Activated naive CD4-positive, alpha-beta T cell treated with Interleukin-2 at 50 U/mL for 16 hours (primary cell): ENCODE data around the gene HERC3.

Experiments used
- DNase-seq: peaks from one replicate; pipeline ENCODE4 v3.0.0-alpha.2; 2020

The HERC3 gene

DNA sequence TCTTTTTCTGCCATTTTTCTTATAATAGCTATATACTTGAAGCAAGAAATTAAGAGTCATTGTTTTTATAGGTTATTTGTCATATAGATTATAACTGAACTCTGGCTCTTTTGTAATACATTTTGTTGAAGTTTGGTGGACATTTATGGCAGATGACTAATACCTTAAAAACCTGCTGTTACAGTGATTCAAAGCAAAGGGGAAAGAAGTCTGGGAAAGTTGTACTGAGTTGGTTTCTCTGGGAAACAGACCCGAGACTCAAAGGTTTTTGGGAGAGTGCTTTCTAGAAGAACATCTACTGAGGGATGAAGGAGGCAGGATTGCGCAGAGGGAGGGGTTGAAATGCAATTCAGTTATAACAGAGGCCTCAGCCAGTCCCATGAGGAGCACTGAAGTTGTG lies 69.5 kb downstream of the HERC3 start:
- no peak for DNase-seq

DNA sequence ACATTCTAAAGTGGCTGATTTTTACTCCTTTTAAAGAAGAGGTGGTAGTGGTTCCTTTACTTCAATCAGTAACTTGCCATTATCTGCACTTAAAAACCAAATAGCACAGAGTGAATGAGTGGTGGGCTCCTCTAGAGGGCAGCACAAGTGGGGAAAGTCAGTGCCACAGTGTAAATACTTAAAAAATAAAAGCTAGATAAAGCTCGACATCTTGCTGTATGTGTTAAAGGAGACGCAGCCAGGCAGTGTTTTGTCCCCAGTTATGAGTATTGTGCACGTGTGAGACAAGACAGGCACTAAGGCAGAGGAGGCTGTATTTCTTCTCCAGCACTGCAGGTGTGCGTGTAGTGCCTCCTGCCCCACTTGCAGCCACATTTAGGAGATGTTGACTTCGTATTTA lies 80.7 kb downstream of the HERC3 start:
- DNase-seq = peak; percentile 21

DNA sequence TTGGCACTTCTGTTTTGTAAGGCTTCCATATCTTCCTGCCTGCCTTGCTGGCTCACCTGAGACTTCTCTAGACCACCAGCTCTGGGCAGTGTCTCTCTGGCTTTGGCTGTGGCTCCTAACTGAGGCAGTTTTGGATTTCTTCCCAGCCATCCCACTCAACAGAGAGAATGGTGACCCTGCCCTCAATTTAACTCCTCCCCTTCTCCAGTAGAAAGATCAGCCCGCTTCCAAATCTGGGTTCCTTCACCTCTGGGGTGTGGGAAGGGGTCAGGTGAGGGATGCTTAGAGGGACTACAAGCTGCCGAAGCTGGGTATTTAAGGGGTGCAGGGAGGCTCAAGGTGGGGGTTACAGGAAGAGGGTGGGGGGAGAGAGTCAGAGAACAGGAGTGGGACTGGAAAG lies 81.6 kb downstream of the HERC3 start:
- DNase-seq = no peak

DNA sequence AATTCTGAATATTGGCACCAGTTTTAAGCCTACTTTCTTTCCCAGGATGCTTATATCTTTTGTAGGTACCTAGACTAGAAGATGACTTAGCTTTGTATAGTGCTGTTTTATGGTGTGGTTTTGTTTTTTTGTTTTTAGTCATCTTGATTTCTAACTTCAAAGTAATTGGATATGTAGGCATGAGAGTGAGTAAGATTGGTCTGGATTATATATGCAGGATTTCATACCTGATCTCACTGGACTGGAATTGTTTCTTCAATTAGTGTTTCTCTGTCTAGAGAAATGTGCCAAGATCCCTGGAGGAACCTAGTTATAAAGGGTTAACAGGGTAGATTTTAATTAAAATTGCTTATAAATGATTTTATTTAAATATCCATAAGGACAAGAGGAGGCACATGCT lies 82.3 kb downstream of the HERC3 start:
- no peak for DNase-seq

DNA sequence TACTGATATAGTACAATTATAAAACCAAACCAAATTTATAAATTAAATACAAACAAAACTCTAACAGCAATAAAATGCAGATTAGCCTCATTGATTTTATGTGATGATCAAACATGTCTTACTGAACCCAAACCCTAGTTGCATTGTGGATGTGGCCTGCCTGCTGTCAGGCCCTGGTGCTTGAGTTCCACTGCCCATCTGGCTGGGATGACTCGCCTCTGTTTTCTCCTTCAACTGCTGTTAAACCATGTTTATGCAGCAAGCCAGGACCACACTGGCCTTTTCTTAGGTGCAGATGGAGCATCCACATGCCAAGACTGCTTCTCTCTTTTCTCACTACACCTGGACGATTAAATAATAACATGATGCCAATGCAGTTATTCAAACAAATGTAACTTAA lies 82.7 kb downstream of the HERC3 start:
- no peak for DNase-seq

DNA sequence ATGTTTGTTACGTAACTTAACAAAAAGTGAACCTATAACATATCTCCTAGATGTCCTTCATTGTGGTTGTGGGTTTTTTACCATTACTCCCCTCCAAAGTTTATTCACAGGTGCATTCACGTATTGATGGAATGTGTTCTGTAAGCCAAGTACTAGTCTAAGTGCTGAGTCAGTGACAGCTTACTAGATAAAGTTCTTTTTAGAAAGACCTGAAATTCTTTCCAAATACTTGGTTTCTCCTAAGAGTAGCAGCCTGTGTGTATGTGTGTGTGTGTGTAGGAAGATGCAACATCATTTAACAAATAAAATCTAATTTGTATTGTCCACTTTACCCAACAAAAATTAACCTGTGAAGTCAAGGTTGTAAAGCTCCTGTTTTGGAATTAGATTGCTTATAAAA lies 83.3 kb downstream of the HERC3 start:
- no peak for DNase-seq

DNA sequence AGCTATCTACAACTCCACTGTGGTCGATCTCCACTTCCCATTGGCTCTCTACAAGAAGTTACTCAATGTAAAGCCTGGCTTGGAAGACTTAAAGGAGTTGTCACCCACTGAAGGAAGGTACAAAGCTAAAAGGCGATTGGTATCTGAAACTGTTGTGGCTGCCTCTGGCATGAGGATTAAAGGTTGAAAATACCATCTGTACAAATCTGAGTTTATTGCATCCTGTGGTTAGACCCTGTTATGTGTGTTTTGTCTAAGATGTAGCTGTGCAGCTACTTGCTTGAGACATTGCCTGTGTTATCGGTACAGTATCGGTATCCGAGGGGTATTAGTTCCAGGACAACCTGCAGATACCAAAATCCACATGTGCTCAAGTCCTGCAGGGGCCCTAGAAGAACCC lies 88.9 kb downstream of the HERC3 start:
- no peak for DNase-seq

DNA sequence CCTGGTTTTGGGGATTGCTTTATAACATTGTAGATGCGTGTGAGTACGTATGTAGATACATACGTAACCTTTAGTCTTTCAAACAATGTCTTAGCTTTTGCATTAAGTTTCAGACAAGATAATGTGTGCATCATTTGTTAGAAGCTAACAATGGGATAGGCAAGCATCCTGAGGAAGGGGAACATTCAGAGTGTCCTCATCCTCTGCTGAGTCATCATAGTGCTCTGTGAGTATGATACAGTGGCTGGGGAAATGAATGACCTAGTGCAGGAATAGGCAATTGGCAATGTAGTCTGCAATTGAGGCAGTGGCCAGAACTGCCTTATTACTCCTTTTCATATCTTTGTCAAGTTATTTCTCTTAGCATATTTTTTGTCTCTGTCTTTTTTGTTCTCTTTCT lies 98.1 kb downstream of the HERC3 start:
- no peak for DNase-seq

DNA sequence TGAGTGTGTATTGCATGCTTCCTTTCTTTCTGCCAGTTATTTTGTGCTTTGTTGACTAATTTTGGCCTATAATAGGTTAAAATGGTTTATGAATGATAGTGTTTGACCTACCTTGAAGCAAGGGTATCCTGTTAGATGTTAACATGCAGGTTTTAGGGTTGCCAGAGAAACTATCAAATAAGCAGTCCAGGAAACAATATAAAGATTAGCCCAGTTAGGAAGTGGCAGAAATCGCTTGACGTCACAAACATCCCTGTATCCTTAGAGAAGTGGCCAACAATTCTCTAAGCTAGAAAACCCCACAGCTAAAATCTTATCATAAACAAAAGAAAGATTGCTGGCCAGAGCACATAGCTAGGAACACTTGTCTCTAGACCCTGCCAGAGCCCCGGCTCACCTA lies 101.5 kb downstream of the HERC3 start:
- DNase-seq = no peak

DNA sequence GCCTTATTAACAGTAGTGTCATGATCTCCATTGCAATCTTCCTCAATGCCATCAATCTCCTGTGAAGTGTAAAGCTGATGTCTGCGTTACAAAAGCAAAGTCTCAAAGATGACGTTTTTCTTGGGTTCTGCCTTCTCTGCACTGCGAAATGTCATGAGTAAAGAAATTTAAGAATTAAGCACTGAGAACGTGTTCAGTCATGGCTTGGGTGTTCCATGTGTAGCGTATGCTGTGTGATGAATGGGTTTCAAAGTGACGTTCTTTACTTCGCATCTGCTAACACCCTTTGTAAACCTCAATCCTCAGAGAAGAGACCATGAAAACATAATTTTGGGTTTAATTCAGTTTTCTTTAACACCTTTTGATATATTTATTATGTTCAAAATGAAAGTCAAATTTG lies 104.3 kb downstream of the HERC3 start:
- DNase-seq = no peak

DNA sequence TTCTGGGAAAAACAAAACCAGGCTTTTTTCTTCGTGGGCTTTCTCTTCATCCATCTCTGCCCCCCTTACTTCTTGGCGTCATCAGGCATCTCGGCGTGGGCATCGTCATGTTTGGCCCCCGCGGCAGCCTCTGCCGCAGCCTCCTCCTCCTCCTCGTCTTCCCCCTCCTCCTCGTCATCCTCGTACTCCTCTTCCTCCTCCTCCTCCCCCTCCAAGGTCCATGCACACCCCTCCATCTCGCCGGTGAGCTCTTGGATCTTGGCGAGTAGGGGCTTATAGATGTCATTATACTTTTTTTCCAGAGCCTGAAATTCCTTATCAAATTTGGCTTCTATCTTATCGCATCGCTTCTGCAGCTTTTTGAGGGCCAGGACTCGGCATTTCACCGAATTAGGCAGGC lies 104.9 kb downstream of the HERC3 start:
- DNase-seq = peak; percentile 11

DNA sequence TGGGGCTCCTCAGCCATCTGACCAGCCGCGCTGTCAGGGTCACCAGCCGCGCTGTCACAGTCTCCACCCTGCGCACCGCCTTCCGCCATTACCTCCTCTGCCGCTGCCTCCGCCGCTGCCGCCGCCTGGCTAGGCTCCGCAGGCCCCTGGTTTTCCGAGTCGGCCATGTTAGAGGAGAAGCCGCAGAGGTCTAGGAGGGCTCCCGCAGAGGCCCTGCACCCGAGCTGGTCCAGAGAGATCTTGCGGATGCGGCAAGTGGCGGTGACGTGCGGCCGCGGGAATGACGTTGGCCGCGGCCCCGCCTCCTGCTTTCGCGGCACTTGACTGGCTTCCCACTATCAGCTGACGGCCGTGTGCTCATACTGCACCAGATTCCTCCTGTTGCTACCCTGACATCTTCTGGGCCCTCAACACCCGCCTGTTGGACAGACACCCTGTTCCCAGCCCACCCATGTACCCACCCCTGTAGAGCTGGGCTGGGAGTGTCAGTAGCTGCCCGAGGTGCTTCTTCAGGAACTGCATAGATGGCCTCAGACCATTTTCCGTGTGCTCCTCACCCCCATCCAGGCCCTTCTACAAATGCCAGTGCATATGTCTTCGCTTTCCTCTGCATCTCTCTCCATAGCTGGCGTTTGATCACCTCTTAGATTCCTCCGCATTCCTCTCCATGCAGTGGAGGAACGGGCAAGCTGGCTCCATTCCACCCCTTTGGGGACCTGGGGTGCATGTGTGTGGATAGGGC lies 105.5 kb downstream of the HERC3 start, which contains the start of gene NAP1L5:
Gene NAP1L5 (minus strand): TSS at position 242 of the 742 bp plus-strand sequence. CDS start 75 bp downstream, at position 167.
- peak; percentile 69 for DNase-seq

DNA sequence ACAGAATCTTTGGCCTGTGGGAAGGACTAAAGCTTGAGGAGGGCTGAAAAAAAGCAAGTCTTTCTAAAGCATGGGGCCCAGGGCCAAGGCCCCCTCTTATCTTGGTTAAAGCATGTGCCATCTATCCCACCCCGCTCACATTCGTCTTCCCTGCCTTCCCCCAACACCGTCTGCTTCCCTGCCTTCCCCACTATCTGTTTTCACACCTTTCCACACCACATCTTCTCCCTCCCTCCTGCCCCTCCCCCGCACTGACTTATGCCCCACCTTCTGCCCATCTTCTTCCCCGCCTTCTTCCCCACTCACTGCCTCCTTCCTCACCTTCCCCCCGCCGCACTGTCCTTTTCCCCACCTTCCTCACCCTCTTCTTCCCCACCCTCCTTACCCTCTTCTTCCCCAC lies 106.2 kb downstream of the HERC3 start:
- no peak for DNase-seq

DNA sequence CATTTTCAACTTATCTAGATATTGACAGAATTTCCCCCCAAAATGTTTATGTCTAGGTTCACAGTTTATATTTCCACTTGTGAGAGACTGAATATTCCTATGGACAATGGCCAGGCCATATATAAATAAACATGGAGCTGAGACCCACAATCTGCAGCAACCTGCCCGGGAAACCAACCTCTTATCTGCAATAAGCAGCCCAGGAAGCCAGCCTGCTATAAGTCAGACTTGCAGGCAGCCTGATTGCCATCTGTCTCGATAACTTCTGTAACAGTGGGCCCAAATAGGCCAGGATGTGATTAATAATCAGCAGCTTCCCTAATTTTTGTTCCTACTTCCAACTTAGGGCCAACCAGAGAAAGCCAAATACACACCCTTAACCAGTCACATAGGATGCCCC lies 110.5 kb downstream of the HERC3 start:
- DNase-seq = no peak

DNA sequence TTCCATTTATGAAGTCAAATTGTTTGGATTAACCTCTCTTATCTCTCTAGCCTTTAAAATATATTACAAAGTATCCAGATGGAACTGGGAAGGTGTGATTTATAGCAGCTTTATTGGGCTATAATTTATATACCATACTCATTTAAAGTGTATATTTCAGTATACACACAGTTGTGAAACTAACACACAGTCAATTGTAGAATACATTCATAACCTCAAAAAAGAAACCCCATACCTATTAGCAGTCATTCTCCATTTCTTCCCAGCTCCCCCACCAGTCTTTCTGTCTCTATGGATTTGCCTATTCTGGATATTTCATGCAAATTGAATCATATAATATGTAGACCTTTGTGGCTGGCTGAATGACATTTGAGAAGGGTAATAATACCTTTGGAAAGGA lies 112.9 kb downstream of the HERC3 start:
- DNase-seq = no peak

DNA sequence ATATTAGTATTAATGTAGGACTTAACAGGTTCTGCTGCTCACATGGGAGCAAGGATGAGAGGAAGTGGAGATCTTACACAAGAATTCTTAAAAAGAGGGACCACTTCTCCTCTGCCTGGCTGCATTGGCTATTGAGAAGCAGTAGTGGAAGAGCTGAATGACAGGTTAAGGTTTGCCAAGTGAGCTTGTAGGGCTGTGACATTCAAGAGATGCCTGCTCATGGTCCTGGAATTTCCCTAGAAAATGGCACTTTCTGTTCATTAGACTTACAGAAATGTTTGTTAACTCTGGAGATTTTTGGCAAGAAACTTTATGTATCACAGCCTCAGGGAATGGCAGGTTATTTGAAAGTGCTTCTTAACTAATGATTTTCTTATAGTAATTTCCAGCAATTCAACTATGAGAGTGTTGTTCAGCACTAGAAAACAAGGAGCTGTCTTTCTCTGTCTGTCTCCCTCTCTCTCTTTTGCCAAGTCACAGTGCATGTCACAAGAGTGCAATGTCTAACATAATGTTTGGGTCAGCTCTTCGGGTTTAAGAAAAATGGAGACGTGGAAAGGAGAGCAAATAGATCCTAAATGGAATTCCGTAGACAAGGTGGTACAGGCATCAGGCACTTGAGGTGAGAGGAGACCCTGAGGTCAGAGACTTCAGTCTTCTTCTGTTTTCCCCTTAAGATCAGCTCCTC lies 113.7 kb downstream of the HERC3 start:
- DNase-seq = no peak

DNA sequence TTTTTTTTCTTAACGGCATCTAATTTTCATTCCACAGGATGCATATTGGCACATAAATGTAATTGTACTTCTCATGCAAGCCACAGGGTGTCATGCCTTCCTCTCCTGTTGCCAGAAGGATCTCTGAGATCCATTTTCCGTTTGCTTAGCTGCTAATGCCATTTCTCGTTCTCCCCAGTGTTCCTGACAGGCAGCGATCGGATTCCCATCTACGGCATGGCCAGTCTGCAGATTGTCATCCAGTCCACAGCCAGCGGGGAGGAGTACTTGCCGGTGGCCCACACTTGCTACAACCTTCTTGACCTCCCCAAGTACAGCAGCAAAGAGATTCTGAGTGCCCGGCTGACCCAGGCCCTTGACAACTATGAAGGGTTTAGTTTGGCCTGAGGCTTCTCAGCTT lies 114.3 kb downstream of the HERC3 start:
- no peak for DNase-seq

DNA sequence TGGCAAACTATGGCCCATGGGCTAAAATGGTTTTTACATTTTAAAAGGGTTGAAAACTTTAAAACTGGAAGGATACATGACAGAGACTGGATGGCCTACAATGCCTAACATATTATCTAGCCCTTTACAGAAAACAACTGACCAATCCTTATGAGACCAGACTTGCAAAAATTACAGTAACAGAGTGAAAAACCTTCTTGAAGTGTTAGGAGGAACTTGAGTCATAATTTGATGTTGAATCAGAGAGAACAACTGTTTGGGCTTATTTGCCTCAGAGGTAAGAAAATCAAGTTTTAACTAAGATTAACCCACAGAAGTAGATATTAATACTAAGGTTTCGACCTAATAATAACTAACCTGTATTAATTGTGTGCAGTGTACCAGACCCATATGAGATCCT lies 117.7 kb downstream of the HERC3 start:
- no peak for DNase-seq

DNA sequence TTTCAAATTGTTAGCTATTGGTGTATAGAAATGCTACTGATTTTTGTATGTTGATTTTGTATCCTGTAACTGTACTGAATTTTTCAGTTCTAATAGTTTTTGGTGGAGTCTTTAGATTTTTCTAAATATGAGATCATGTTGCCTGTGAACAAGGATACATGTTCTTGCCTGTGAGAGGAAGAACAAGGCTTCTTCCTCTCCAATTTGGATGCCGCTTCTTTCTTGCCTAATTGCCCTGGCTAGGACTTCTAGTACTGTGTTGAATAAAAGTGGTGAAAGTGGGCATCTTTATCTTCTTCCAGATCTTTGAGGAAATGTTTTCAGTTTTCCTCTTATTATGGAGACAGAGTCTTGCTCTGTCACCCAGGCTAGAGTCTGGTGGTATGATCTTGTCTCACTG lies 121.5 kb downstream of the HERC3 start:
- DNase-seq = no peak

DNA sequence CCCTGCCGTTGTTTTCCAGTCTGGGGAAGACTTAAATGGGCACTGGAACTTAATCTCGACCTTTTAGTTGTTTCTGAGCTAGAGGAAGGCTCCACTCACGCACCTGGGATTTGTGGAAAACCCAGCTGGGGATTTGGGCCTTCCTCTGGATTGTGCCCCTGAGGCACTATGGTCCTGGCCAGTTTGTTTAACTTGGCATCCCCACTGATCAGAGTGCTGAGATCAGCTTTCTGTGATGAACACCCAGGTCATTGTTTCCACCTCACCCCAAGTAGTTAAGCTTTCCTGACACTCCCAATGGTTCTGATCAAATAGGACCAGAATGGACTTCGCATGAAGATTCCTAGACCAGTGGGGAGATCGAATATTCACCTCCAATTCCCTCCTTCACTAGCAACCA lies 125.8 kb downstream of the HERC3 start:
- no peak for DNase-seq

DNA sequence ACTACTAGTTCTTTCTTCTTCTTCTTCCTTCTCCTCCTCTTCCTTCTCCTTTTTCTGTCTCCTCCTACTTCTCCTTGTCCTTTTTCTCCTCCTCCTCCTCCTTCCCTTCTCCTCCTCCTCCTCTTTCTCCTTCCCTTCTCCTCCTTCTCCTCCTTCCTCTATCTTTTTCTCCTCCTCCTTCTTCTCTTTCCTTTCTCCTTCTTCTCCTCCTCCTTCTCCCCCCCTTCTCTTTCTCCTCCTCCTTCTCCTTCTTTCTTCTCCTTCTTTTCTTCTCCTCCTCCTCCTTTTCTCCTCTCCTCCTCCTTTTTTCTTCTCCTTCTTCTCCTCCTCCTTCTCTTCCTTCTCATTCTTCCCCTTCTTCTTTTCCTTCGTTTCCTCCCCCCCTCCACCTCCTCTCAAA lies 127.1 kb downstream of the HERC3 start:
- no peak for DNase-seq

DNA sequence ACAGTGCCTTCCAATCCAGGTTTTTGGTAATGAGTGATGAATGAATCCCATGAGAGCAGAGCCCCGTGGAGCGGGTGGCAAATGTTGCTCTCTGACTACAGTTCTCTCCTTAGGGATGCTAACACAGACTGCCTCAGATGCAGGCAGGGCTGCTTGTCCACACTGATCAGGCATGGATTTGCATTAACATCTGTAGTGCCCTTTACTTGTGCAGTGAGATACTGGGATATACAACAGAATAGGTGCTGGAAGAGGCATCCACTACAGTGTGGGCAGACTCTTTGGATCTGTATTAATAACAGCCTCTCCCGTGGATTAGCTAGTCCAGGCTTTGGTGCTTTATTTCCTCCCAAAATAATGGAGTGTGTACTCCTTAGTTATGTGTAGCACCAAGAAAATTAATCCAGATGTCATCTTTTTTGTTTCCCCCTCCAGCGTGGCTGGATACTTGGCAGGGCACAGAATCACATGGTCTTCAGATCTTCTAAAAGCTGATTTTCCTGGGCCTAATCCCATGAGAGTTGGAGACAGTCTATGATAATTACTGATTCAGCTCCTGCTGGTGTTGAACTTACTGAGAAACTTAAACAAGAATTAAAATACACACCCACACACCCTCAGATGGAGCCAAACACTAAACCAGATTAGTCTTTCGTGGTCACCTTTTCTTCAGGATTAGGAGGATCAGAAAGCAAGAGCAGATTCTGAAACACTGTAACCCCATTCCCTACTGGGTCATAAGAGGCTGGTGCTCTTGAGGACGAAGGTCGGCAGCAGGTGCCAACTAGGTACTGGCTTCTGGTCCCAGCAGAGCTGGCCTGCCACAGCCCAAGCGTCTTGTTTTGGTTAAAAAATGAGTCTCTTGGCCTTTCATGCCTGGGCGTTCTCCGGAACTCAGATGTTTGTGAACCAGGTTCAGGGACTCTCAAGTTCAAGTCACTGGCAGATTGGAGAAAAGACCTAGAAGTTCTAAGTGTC lies 128.5 kb downstream of the HERC3 start:
- DNase-seq = no peak

DNA sequence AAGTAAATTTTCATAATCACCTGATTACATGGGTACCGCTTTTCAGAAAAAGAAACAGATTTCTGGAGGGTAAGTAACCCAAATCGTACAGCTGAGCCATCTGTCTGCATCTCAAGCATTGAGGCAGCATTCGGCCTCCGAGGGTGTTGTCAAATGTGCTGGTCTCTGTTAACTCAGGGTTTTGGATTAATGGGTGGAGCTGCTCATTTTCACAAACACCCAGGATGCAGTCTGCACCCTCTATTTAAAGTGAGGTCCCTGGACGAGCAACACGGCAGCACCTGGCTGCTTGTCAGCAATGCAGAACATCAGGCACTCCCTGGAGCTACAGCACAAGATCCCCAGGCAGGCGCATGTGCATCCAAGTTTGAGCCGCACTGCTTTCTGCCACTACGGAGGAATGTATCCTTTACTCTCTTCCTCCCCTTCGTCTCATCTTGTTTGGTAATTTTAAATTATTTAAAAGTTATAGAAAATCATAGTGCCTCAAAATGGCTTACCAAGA lies 130.0 kb downstream of the HERC3 start:
- DNase-seq = no peak
